GM10248 (cell line): Measurements from ENCODE around the gene SLC4A9.

Experiments
- CTCF ChIA-PET: fragments of 300-600 bp; sonication (Branson Sonifier 250); formaldehyde crosslinking; extraction: SDS; loops from one replicate; lab custom pipeline; 2021; ENCODE audit warnings: antibody characterized with exemption; lab: Yijun Ruan, JAX
- POLR2A ChIA-PET: fragments of 350-650 bp; sonication (Branson Sonifier 250); formaldehyde crosslinking; extraction: SDS; loops from one replicate; lab custom pipeline; 2020; ENCODE audit warnings: antibody characterized with exemption; lab: Yijun Ruan, JAX
- DNase-seq: peaks from one replicate; pipeline ENCODE4 v3.0.0; 2012; ENCODE audit errors: extremely low spot score
- CTCF ChIP-seq: IDR thresholded peaks from 2 replicates; pipeline ENCODE4 v1.5.1; 2012; ENCODE audit warnings: mild to moderate bottlenecking, low read depth; ENCODE audit errors: extremely low read depth, missing control alignments, control extremely low read depth

Gene SLC4A9

GRCh38 chr5:140391732-140392131 is 31.7 kb downstream of the SLC4A9 start:
- no peak for TF ChIP-seq CTCF

GRCh38 chr5:140393738-140394137 is 33.7 kb downstream of the SLC4A9 start:
- ChIA-PET CTCF (interaction anchor here (0.8 to 1.7 kb wide), 8 partner anchors 9 to 154 kb away, joined by 3 to 12 read pairs (median 4); partner anchors contain the start of gene HBEGF), POLR2A (interaction anchor here (0.7 kb wide), 1 partner anchor 238 kb away, joined by 3 read pairs; no protein-coding TSS in a partner anchor)
- no peak for TF ChIP-seq CTCF
- DNase-seq: no peak

More at GRCh38 chr5:140391732-140392131, 31.7 kb downstream of the SLC4A9 start:
- no peak for DNase-seq
- CTCF ChIA-PET: interaction anchor here (1.7 to 2.7 kb wide), 2 partner anchors 9 to 19 kb away, joined by 8 to 9 read pairs; partner anchors contain the start of gene ANKHD1
- POLR2A ChIA-PET: no interaction called here

- TF ChIP-seq CTCF: no peak
- ChIA-PET CTCF (no interaction called here), POLR2A (no interaction called here)
- DNase-seq: no peak
Observed at GRCh38 chr5:140398379-140398811, 38.4 kb downstream of the SLC4A9 start.

- CTCF ChIA-PET: interaction anchor here (1.1 to 2.9 kb wide), 6 partner anchors 8 to 247 kb away, joined by 3 to 21 read pairs (median 4); partner anchors contain the start of genes IK and NDUFA2
- POLR2A ChIA-PET: interaction anchor here (0.5 to 2.9 kb wide), 2 partner anchors 19 to 247 kb away, joined by 4 to 14 read pairs; partner anchors contain the start of genes IK and NDUFA2
- DNase-seq: no peak
- TF ChIP-seq CTCF: no peak
Observed at GRCh38 chr5:140399979-140400729, 40.2 kb downstream of the SLC4A9 start.

GRCh38 chr5:140400730-140401361 is 40.9 kb downstream of the SLC4A9 start:
- POLR2A ChIA-PET: interaction anchor here (0.5 to 2.9 kb wide), 4 partner anchors 18 to 274 kb away, joined by 3 to 14 read pairs (median 4); partner anchors contain the start of genes IK, NDUFA2 and PFDN1
- no peak for TF ChIP-seq CTCF

More at GRCh38 chr5:140400730-140401361, 40.9 kb downstream of the SLC4A9 start:
- CTCF ChIA-PET: interaction anchor here (0.8 to 2.9 kb wide), 11 partner anchors 9 to 1196 kb away, joined by 3 to 21 read pairs (median 4); partner anchors contain the start of genes EIF4EBP3, IK and NDUFA2
- DNase-seq: peak; percentile 91
